HG02571 (cell line): ENCODE measurements around the gene ZBED5.
"Not testable (repeated sequence)": the region's sequence is repeated elsewhere in the genome, so short reads cannot be mapped to it uniquely, and the experiment has no call there.

Source experiments
- ATAC-seq: cut with Tn5 transposase; IDR thresholded peaks from one replicate; pipeline ENCODE4 v1.9.1; 2021; ENCODE audit warnings: mild to moderate bottlenecking, moderate library complexity; ENCODE audit not compliant: unreplicated experiment

ZBED5 gene

GRCh38 chr11:10857709-10858438 lies at the start of gene ZBED5:
ZBED5 (minus strand) TSS chr11:10858053; CDS start chr11:10854945, 3,108 bp downstream.
- peak; percentile 91 for ATAC-seq

DNA sequence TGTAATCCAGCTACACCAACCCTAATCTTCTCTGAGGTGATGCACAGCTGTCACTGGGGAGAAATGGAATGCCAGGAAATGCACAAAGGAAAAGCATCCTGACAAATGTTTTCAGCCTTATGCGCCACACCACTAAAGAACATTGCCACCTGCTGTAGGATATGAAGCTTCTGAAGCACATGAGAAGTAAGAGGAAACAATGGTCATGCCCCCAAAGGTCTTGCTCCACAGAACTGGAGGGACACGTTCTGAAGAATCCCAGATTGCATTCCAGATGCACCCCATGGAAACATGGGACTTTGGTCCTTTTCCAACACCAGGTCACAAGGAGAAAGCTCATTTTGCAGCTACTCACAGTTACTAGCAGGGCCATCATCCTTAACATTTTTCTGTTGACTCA lies 48.7 kb upstream of the ZBED5 start:
- no peak for ATAC-seq

DNA sequence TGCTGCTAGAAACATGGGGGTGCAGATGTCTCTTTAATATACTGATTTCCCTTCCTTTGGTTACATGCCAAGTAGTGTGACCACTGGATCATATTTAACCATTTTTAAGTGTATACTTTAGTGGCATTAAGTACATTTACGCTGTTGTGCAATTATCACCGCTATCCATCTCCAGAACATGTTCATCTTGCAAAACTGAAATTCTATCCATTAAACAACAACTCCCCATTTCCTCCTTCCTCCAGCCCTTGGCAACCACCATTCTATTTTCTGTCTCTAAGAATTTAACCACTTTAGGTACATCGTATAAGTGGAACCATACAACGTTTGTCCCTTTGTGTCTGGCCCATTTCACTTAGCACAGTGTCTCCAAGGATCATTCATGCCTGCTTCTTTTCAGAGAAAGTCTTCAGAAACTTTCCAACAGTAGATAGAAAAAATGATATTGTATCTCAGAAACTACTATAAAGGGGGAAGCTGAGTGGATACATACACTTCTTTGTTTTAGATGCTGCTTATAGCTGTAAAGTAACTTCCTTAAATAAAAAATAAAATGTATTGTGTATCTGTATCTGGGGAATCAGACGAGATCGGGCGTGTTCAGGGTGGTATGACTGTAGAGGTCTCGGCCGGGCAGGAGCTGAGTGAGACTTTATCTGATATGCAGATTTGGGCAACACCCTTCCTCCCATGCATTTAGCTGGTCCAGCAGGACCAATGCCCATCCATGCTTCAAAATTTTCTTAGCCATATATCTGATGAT lies 44.6 kb upstream of the ZBED5 start:
- ATAC-seq = no peak

- no peak for ATAC-seq
Observed at GRCh38 chr11:10900681-10901415, 43.0 kb upstream of the ZBED5 start.

DNA sequence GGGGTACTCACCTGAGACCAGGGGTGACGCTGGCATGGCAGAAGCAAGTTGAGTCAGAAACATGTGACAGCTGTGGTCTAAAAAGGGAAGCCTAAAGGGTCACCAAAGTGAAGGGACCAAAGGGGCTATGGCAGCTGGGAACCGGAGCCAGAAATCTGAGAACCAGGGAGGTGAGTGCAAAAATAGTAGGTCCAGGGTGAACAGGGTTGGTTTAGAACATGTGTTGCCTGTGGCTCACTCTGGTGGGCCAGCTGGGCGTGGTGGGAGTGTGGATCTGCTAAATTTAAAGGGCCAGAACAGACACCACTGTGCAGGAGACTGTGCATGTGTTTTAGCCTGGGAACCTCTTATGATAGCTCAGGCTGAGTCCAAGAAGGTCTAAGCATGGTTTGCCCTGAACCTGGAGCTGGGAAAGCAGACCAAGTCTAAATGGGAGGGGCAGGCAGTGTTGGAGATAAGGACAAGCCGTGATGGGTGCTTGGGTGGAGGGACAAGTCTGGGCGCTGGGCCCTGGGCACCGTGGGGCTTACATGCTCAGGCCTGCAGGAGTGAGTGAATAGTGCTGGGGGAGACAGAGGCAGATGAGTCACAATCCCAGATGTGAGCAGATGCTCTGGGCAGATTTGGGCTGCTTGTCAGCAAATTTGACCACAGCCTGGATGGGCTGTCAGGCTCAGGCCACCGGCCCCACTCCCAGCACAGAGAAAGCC lies 41.4 kb upstream of the ZBED5 start:
- ATAC-seq = no peak

DNA sequence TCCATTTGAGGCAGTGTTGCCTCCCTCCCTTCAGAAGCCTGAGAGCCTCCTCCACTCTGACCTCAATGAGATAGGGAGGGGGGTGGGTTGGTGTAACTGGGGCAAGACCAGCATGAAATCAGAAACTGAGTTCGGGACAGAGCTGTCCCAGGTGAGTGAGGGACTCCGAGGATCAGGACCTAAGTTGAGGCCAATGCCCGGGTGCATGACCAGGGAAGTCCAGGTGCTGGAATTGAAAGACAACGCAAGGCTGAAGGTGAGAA lies 40.8 kb upstream of the ZBED5 start:
- no peak for ATAC-seq

DNA sequence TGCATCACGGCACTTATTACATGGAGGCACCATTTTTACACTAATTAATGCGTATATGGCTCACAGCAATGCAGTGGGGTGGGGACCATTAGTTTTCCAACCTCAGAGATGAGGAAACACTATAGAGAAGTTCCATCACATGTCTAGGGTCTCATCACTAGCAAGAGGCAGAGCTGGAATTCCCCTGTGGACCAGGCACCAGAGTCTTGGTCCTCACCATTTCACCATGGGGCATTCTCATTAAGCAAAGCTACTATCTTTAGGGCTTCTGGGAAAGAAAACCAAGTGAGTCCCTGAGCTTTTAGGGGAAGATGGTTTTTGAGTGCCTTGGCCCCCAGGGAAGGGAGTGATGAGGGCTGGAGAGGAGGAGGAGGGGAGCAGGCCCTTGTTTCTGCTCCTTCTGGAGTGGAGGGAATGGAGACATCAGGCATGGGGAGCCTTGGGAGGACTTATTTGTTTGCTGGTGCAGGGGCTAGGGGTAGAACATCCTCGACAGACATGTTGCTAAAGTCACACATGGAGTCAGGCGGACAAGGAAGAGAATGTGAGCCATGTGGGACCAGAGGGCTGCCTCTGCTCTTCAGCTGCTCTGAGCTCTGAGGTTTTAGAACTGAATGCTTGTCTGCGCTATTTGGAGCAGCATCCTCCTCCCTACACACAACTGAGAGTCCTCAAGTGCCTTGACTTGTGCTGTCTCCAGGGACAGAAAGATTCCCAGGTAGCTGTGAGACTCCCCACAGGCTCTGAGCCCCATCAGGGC lies 40.3 kb upstream of the ZBED5 start:
- no peak for ATAC-seq

DNA sequence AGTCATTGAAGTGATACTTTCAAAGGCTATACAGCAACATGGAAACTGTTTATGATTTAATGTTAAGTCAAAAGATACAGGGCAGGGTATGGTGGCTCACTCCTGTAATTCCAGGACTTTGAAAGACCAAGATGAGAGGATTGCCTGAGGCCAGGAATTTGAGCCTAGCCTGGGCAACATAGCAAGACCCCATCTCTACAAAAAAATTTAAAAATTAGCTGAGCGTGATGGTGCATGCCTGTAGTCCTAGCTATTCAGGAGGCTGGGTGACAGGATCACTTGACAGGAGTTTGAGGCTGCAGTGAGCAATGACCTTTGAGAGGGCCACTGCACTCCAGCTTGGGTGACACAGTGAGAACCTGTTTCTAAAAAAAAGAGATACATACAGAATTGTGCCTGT lies 39.3 kb upstream of the ZBED5 start:
- ATAC-seq = no peak

- no peak for ATAC-seq
Observed at GRCh38 chr11:10896493-10896892, 38.6 kb upstream of the ZBED5 start.

GRCh38 chr11:10895285-10895684 lies 37.4 kb upstream of the ZBED5 start:
- ATAC-seq = no peak

DNA sequence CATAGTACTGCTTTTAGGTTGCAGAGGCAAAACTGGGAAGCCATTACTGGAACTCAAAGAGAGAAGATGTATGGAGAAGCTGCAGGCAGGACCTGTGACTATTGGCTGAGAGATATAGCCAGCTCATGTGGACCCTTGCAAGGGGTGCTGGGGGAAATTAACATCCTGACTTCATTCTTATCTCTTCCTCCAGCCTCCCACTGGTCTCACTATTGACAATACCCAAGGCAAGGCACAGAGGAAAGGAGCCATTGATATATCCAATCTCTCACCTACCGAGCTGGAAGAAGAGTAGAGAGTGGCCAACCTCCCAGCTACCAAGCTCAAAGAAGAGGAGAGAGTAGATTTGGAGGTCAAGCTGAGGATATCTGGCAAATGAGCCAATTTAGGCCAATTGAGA lies 36.8 kb upstream of the ZBED5 start:
- ATAC-seq = no peak

DNA sequence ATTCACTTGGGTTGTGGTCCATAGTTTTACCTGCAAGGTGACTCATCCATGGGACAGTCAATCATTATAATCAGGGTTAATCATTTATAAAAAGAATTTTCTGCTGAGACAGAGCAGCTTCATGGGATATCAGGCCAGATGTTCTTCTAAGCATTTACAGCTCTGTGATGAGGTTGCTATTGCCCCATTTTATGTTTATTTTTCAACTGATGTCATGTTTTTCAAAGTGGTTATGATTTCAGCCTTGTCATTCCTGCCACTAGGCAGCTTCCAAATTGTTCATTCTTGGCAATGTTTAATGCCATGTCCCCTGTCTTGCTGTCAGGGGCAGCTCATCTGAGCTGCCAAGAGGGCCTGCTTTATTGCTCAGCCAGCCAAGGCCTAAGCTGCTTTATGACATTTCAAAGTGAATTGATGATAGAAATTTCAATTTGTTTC lies 35.9 kb upstream of the ZBED5 start:
- no peak for ATAC-seq

- ATAC-seq = no peak
Observed at GRCh38 chr11:10892250-10892649, 34.4 kb upstream of the ZBED5 start.

GRCh38 chr11:10891151-10891720 lies 33.4 kb upstream of the ZBED5 start:
- no peak for ATAC-seq

GRCh38 chr11:10890083-10890482 lies 32.2 kb upstream of the ZBED5 start:
- ATAC-seq = not testable (repeated sequence)

GRCh38 chr11:10887307-10887706 lies 29.5 kb upstream of the ZBED5 start:
- ATAC-seq = no peak

DNA sequence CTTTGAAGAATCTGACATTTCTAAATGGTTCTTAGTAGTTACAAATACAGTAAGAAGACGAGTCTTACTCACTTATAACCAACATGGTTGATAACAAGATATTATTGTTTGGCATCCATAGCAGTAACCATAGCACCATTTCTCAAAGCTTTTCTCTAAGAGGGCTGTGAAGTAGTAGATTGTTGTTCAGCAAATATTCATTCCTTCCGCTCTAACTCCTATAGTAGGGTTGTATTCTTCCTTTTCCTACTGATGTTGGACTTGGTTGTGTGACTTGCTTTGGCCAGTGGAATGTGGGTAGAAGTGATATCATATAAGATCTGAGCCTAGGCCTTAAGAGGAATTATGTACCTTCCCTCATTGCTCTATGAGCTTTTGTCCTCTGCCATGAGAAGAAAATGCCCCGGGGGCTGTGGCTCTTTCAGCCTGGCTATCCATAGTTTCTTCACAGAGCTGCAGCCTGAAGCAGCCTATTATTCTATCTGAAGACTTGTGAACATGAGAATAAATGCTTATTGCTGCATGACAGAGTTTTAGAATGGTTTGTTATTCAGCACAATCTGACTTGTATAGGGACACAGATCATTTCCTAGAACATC lies 28.9 kb upstream of the ZBED5 start:
- no peak for ATAC-seq

DNA sequence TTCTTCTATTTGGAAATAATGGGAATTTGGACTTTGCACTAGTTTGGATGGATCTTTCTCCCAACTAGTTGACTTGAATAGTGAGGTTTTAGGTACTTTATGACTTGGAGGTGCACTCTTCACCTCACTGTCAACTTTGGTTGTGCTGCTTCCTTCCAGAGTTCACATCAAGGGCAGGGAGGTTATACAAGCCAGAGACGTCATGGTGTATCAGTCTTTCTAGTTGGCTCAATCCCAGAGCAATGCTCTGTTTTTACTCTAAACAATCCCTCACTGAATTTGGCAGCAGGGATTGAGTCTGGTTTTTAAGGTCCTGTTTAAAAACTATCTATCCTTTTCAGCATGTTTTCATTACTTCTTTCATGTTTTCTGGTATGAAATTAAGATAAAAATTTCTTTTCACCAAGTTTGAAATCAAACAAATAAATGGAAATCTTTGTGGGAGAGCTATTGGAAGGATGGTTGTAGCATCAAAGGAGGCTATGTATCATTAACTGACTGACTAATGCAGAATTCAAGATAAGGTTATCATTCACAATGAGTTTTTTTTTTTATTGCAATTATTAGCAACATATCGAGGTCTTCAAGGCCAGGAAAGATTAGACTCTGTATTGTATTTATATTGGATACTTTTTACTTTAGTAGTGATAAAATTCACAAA lies 28.0 kb upstream of the ZBED5 start:
- ATAC-seq = no peak

GRCh38 chr11:10884292-10884691 lies 26.4 kb upstream of the ZBED5 start:
- not testable (repeated sequence) for ATAC-seq
